Measurements from ENCODE around the gene ADSS1. TPM values are rescaled to one million over a fixed set of nuclear protein-coding genes. Genes with fewer than 3 reads are reported as not detected.

Gene ADSS1
- total RNA-seq, 1 experiment from 2014 or later, result 9.9 TPM

GRCh38 chr14:104732931-104733681 lies 9.1 kb downstream of the ADSS1 start (continued):
- TF ChIP-seq, protein P1, sequence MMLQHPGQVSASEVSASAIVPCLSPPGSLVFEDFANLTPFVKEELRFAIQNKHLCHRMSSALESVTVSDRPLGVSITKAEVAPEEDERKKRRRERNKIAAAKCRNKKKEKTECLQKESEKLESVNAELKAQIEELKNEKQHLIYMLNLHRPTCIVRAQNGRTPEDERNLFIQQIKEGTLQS (IDR thresholded peaks at IDR 0.05), result no peak
- no peak for TF ChIP-seq FOSL1 (IDR thresholded peaks at IDR 0.05; ENCODE audit: low read depth)
- TF ChIP-seq CEBPB (IDR thresholded peaks at IDR 0.05; ENCODE audit: low read depth), result no peak

- no peaks in the 10 kb centered on the region for H3K9me2 ChIP-seq (ENCODE audit: insufficient read depth)
- H3K9me3 ChIP-seq (ENCODE audit: control insufficient read depth in 1 of 2, insufficient read depth in 1 of 2, low read depth in 1 of 2, low read length in 2 of 2), result no peaks in the 10 kb centered on the region
- POLR2A ChIA-PET, result no interaction called here
- ATAC-seq (no peak), DNase-seq (ENCODE audit: low read depth, low spot score) (no peak)
- no TSS peak for BruUV-seq (replicated peaks)
- H3K4me3 ChIP-seq (replicated peaks in 1 of 2; ENCODE audit: low read depth in 1 of 2, low read length in 2 of 2), result no peak overlapping the region
- CTCF ChIA-PET, result no interaction called here
- no peaks in the 10 kb centered on the region for H3K27me3 ChIP-seq (ENCODE audit: insufficient read depth, low read length)
- no peaks in the 10 kb centered on the region for H4K20me1 ChIP-seq (ENCODE audit: insufficient read depth)
- TF ChIP-seq, protein P1 (IDR thresholded peaks at IDR 0.05), result no peak
- no peak for TF ChIP-seq RAD21 (IDR thresholded peaks at IDR 0.05; ENCODE audit: low read depth)
- TF ChIP-seq, protein P2, sequence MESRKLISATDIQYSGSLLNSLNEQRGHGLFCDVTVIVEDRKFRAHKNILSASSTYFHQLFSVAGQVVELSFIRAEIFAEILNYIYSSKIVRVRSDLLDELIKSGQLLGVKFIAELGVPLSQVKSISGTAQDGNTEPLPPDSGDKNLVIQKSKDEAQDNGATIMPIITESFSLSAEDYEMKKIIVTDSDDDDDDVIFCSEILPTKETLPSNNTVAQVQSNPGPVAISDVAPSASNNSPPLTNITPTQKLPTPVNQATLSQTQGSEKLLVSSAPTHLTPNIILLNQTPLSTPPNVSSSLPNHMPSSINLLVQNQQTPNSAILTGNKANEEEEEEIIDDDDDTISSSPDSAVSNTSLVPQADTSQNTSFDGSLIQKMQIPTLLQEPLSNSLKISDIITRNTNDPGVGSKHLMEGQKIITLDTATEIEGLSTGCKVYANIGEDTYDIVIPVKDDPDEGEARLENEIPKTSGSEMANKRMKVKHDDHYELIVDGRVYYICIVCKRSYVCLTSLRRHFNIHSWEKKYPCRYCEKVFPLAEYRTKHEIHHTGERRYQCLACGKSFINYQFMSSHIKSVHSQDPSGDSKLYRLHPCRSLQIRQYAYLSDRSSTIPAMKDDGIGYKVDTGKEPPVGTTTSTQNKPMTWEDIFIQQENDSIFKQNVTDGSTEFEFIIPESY (IDR thresholded peaks at IDR 0.05; ENCODE audit: extremely low read depth, insufficient replicate concordance, low read length), result no peak
- TF ChIP-seq FOSL1 (IDR thresholded peaks at IDR 0.05; ENCODE audit: low read depth), result no peak
- no peak for TF ChIP-seq SRF (IDR thresholded peaks at IDR 0.05; ENCODE audit: low read depth)
- no peak for TF ChIP-seq SP1 (IDR thresholded peaks at IDR 0.05; ENCODE audit: low read depth)
- no peaks in the 10 kb centered on the region for H3K79me2 ChIP-seq (ENCODE audit: insufficient read depth, low read length)
- no peak overlapping the region for H2AFZ ChIP-seq (ENCODE audit: low read depth, low read length, poor library complexity, severe bottlenecking)
- intact Hi-C loops (cut with micrococcal nuclease), result no loop called here
- RAD21 ChIA-PET (ENCODE audit: low non-redundant PET in 1 of 2, low total read pairs in 2 of 2, uncharacterized antibody in 2 of 2, unreplicated experiment in 2 of 2), result no interaction called here
- peaks cover 18 to 19% of the 10 kb centered on the region in 2 experiments for H3K4me1 ChIP-seq (ENCODE audit: control insufficient read depth in 1 of 2, insufficient read depth in 2 of 2, low read length in 2 of 2)
- no peaks in the 10 kb centered on the region for H3K36me3 ChIP-seq (ENCODE audit: control insufficient read depth in 1 of 2, insufficient read depth in 2 of 2, low read length in 2 of 2)
- no peak overlapping the region for H3K9ac ChIP-seq (ENCODE audit: low read length)
- H3K4me2 ChIP-seq (ENCODE audit: low read length), result no peak overlapping the region
- H3K27ac ChIP-seq (ENCODE audit: low read depth, low read length), result no peak overlapping the region
These were observed 10.1 kb downstream of the ADSS1 start for GRCh38 chr14:104734051-104734587.
